Gastrocnemius medialis (tissue), 4 donors: Measurements from ENCODE around the gene ZNF846. TPM values are rescaled to one million over a fixed set of nuclear protein-coding genes. Genes with fewer than 3 reads are reported as not detected.
"Not testable (repeated sequence)": the region's sequence is repeated elsewhere in the genome, so short reads cannot be mapped to it uniquely, and the experiment has no call there.

Experiments
- ATAC-seq, 2 donors: fragments of 150-250 bp; one replicate each; pipeline ENCODE4 v1.9.1; 2016
- DNase-seq, 2 donors: peaks; one replicate each; pipeline ENCODE4 v3.0.0-alpha.2; 2019
- H3K27ac ChIP-seq, 4 donors: fragments of 200-600 bp; sonication (generic); 1 replicate in 1 of 4; 2 replicates in 3 of 4; pipeline ENCODE4 v1.5.1; 2016 to 2018; ENCODE audit warnings: mild to moderate bottlenecking in 2 of 4, moderate library complexity in 1 of 4
- H3K27me3 ChIP-seq, 3 donors: fragments of 200-600 bp; sonication (generic) in 2 of 3; 1 replicate in 1 of 3; 2 replicates in 2 of 3; pipeline versions ENCODE4 v1.5.1 to v1.6.0; 2016 to 2019; ENCODE audit warnings: mild to moderate bottlenecking in 1 of 3, moderate library complexity in 1 of 3
- H3K36me3 ChIP-seq, 2 donors: fragments of 200-600 bp; sonication (generic) in 1 of 2; one replicate each; pipeline ENCODE4 v1.5.1; 2017 to 2018
- H3K4me1 ChIP-seq, 2 donors: fragments of 200-600 bp; sonication (generic) in 1 of 2; one replicate each; pipeline ENCODE4 v1.5.1; 2016 to 2017; ENCODE audit warnings: mild to moderate bottlenecking in 2 of 2
- H3K4me3 ChIP-seq, 4 donors: fragments of 200-600 bp; sonication (generic) in 3 of 4; 1 replicate in 1 of 4; 2 replicates in 3 of 4; pipeline ENCODE4 v1.5.1; 2016 to 2019; ENCODE audit warnings: mild to moderate bottlenecking in 2 of 4
- H3K9me3 ChIP-seq, 3 donors: fragments of 200-600 bp; sonication (generic) in 2 of 3; 1 replicate in 1 of 3; 2 replicates in 2 of 3; pipeline ENCODE4 v1.5.1; 2016 to 2019
- CTCF ChIP-seq, 5 experiments: fragments of 450-650 bp in 3 of 5; fragments of 200-600 bp in 2 of 5; sonication (generic) in 2 of 5; IDR thresholded peaks in 4 of 5; conservative IDR thresholded peaks in 1 of 5; 1 replicate in 4 of 5; 2 replicates in 1 of 5; pipeline ENCODE4 v1.5.1; 2016 to 2019; ENCODE audit warnings: antibody characterized with exemption in 5 of 5, mild to moderate bottlenecking in 3 of 5, moderate library complexity in 3 of 5
- POLR2A ChIP-seq, 2 donors: fragments of 450-650 bp; IDR thresholded peaks; one replicate each; pipeline ENCODE4 v1.6.1; 2017; ENCODE audit warnings: antibody characterized with exemption in 2 of 2, mild to moderate bottlenecking in 2 of 2, moderate library complexity in 2 of 2
- in situ Hi-C, 4 donors: fragments of 200-750 bp; cut with MboI; loops; one replicate each; pipeline versions ENCODE4 v1.15.0 to v1.8.0; 2017; ENCODE audit warnings: low sequenced_read_pairs in 4 of 4
- intact Hi-C: fragments of 100-400 bp; cut with DNase I; formaldehyde crosslinking; loops from one replicate; pipeline ENCODE4 v1.15.1; 2023; ENCODE audit warnings: low total_unique reads
- total RNA-seq, 4 donors: library from RNA; depleted of rRNA; stranded (reverse); fragments of >200 nt; gene quantifications; one replicate each; pipeline versions ENCODE4 v1.1.0 to v1.2.3, GENCODE V29; 2016

Gene ZNF846
- total RNA-seq, 4 donors from 2014 or later, result 0.63 to 5.0 (median 2.1) TPM

GRCh38 chr19:9735986-9736385 is 32.6 kb downstream of the ZNF846 start:
- ATAC-seq (no peak), DNase-seq (no peak)
- Histone ChIP-seq H3K36me3 (no peaks in the 10 kb centered on the region), H3K4me1 (no peaks in the 10 kb centered on the region), H3K27me3 (no peaks in the 10 kb centered on the region), H3K4me3 (no peak overlapping the region), H3K27ac (no peak overlapping the region), H3K9me3 (no peaks in the 10 kb centered on the region)
- no peak for TF ChIP-seq POLR2A (IDR thresholded peaks at IDR 0.05)
- TF ChIP-seq CTCF (IDR thresholded peaks at IDR 0.05 in 4 of 5, conservative IDR thresholded peaks at IDR 0.05 in 1 of 5), result no peak
- in situ Hi-C loops (no loop called here), intact Hi-C loops (no loop called here)

- H3K4me3 ChIP-seq, ATAC-seq, H3K27ac ChIP-seq: not testable (repeated sequence)
Observed at GRCh38 chr19:9730056-9730455, 38.5 kb downstream of the ZNF846 start.

GRCh38 chr19:9729162-9729561 is 39.4 kb downstream of the ZNF846 start:
- Histone ChIP-seq H3K9me3 (no peaks in the 10 kb centered on the region), H3K4me3 (no peak overlapping the region), H3K4me1 (no peaks in the 10 kb centered on the region), H3K36me3 (no peaks in the 10 kb centered on the region), H3K27ac (no peak overlapping the region), H3K27me3 (no peaks in the 10 kb centered on the region)
- ATAC-seq (no peak), DNase-seq (no peak)
- in situ Hi-C loops (no loop called here), intact Hi-C loops (no loop called here)
- TF ChIP-seq POLR2A (IDR thresholded peaks at IDR 0.05) (no peak), CTCF (IDR thresholded peaks at IDR 0.05 in 4 of 5, conservative IDR thresholded peaks at IDR 0.05 in 1 of 5) (no peak)

More at GRCh38 chr19:9730056-9730455, 38.5 kb downstream of the ZNF846 start:
- DNase-seq, in situ Hi-C loops, H3K4me1 ChIP-seq, intact Hi-C loops, H3K9me3 ChIP-seq, H3K36me3 ChIP-seq, H3K27me3 ChIP-seq: not testable (repeated sequence)

GRCh38 chr19:9727644-9728043 is 40.9 kb downstream of the ZNF846 start:
- H3K9me3 ChIP-seq, result no peaks in the 10 kb centered on the region
- intact Hi-C loops (no loop called here), in situ Hi-C loops (no loop called here)
- no peaks in the 10 kb centered on the region for H3K36me3 ChIP-seq
- H3K27me3 ChIP-seq, result no peaks in the 10 kb centered on the region
- no peaks in the 10 kb centered on the region for H3K4me1 ChIP-seq
- TF ChIP-seq POLR2A (IDR thresholded peaks at IDR 0.05) (no peak), CTCF (IDR thresholded peaks at IDR 0.05 in 4 of 5, conservative IDR thresholded peaks at IDR 0.05 in 1 of 5) (no peak)
- ATAC-seq, result no peak
- H3K4me3 ChIP-seq, result no peak overlapping the region
- no peak for DNase-seq
- H3K27ac ChIP-seq, result no peak overlapping the region

- in situ Hi-C loops, H3K4me3 ChIP-seq, H3K4me1 ChIP-seq, DNase-seq, ATAC-seq, intact Hi-C loops, H3K9me3 ChIP-seq, H3K36me3 ChIP-seq, H3K27me3 ChIP-seq, H3K27ac ChIP-seq: not testable (repeated sequence)
Observed at GRCh38 chr19:9725508-9726201, 42.9 kb downstream of the ZNF846 start.

GRCh38 chr19:9724157-9724556 is 44.4 kb downstream of the ZNF846 start:
- in situ Hi-C loops (no loop called here), intact Hi-C loops (no loop called here)
- Histone ChIP-seq H3K9me3 (no peaks in the 10 kb centered on the region), H3K27ac (no peak overlapping the region), H3K4me1 (no peaks in the 10 kb centered on the region), H3K27me3 (no peaks in the 10 kb centered on the region), H3K4me3 (no peak overlapping the region), H3K36me3 (no peaks in the 10 kb centered on the region)
- DNase-seq, result no peak
- no peak for ATAC-seq
- no peak for TF ChIP-seq CTCF (IDR thresholded peaks at IDR 0.05 in 4 of 5, conservative IDR thresholded peaks at IDR 0.05 in 1 of 5)
- no peak for TF ChIP-seq POLR2A (IDR thresholded peaks at IDR 0.05)
